ENCODE data around the gene AARS2. TPM values are rescaled to one million over a fixed set of nuclear protein-coding genes. Genes with fewer than 3 reads are reported as not detected.
A peak's percentile ranks its signal among the peaks of the same experiment; 100 is the strongest.

The AARS2 gene
- total and polyA plus RNA-seq, 2 of the 4 experiments (the other 2 are of a cell fraction), result 9.1 to 10.4 TPM

GRCh38 chr6:44304282-44305199 lies 8.6 kb downstream of the AARS2 start:
- POLR2A ChIA-PET (ENCODE audit: unreplicated experiment), result no interaction called here
- Histone ChIP-seq H2BK20ac (ENCODE audit: low read depth, low read length) (no peak overlapping the region), H3K4ac (ENCODE audit: low read depth, low read length) (no peak overlapping the region), H3K4me1 (ENCODE audit: control insufficient read depth, insufficient read depth, low read length) (peaks cover 2% of the 10 kb centered on the region), H2AFZ (replicated peaks; ENCODE audit: low read length, poor library complexity) (no peak overlapping the region), H4K91ac (ENCODE audit: insufficient read depth, low read depth, low read length) (no peak overlapping the region), H2BK120ac (ENCODE audit: low read depth, low read length) (no peak overlapping the region), H3K79me1 (ENCODE audit: low read depth in 1 of 2, low read length in 2 of 2) (0 out of 4 replicates have a peak, but pooled peaks cover 0 to 2% of the 10 kb centered on the region in 2 experiments), H3K9ac (ENCODE audit: low read depth, low read length) (no peak overlapping the region), H4K20me1 (ENCODE audit: insufficient read depth, low read length) (no peaks in the 10 kb centered on the region), H2AK5ac (ENCODE audit: low read depth, low read length) (no peak overlapping the region), H3K4me3 (ENCODE audit: insufficient read depth, low read depth, low read length) (no peak overlapping the region), H3K9me1 (ENCODE audit: insufficient read depth, low read length) (no peaks in the 10 kb centered on the region), H4K8ac (ENCODE audit: low read depth in 2 of 2, low read length in 2 of 2) (no peak overlapping the region), H3K27me3 (ENCODE audit: control insufficient read depth, insufficient read depth, low read length) (no peaks in the 10 kb centered on the region), H3K56ac (ENCODE audit: extremely low read depth, insufficient read depth, low read length) (no peak overlapping the region), H3K23ac (ENCODE audit: low read depth, low read length) (no peak overlapping the region), H3K27ac (ENCODE audit: insufficient read depth, low read length) (no peak overlapping the region), H2BK15ac (ENCODE audit: low read depth, low read length) (no peak overlapping the region), H3K9me3 (ENCODE audit: control insufficient read depth, insufficient read depth, low read length) (no peaks in the 10 kb centered on the region), H3K14ac (replicated peaks; ENCODE audit: low read depth, low read length) (no peak overlapping the region), H4K5ac (ENCODE audit: low read depth, low read length) (no peak overlapping the region), H2AK9ac (replicated peaks; ENCODE audit: low read depth, low read length, poor library complexity) (peak overlapping the region; percentile 3), H3K4me2 (ENCODE audit: low read depth, low read length) (no peak overlapping the region), H3K36me3 (ENCODE audit: control insufficient read depth, insufficient read depth, low read length) (peaks cover 73% of the 10 kb centered on the region), H2BK5ac (ENCODE audit: low read depth, low read length, poor library complexity, severe bottlenecking) (no peak overlapping the region), H3K18ac (ENCODE audit: low read depth, low read length) (no peak overlapping the region)
- dilution Hi-C loops (cut with HindIII; ENCODE audit: low sequenced_read_pairs, unreplicated experiment), result no loop called here
- peak; percentile 35 for DNase-seq
- no TSS peak for BruUV-seq (replicated peaks)
- TF ChIP-seq BHLHE40 (IDR thresholded peaks at IDR 0.05; ENCODE audit: low read depth, low read length) (no peak), USF2 (IDR thresholded peaks at IDR 0.05; ENCODE audit: low read depth, low read length) (no peak), RAD21 (IDR thresholded peaks at IDR 0.05; ENCODE audit: low read length) (peak; percentile 52), MAFK (IDR thresholded peaks at IDR 0.05; ENCODE audit: low read depth, low read length) (no peak), CEBPB (IDR thresholded peaks at IDR 0.05; ENCODE audit: low read depth, low read length) (no peak), FOS (IDR thresholded peaks at IDR 0.05; ENCODE audit: low read depth, low read length) (no peak), POLR2A (IDR thresholded peaks at IDR 0.05; ENCODE audit: low read depth, low read length) (no peak), ELK1 (IDR thresholded peaks at IDR 0.05; ENCODE audit: borderline replicate concordance, low read depth, low read length) (no peak), SMC3 (IDR thresholded peaks at IDR 0.05; ENCODE audit: low read depth, low read length) (peak; percentile 54), RCOR1 (IDR thresholded peaks at IDR 0.05; ENCODE audit: insufficient replicate concordance, low read length) (no peak), RFX5 (IDR thresholded peaks at IDR 0.05; ENCODE audit: low read depth, low read length) (no peak), MAZ (IDR thresholded peaks at IDR 0.05; ENCODE audit: borderline replicate concordance, low read depth, low read length) (no peak), CHD1 (IDR thresholded peaks at IDR 0.05; ENCODE audit: low read depth, low read length) (no peak), CTCF (conservative IDR thresholded peaks at IDR 0.05; ENCODE audit: low read depth, low read length) (peak; percentile 60)
- ATAC-seq (ENCODE audit: low read depth), result peak; percentile 75
- in situ Hi-C loops (cut with MboI; ENCODE audit: low sequenced_read_pairs), result no loop called here
- WGBS, 2 experiments (ENCODE audit: extremely low coverage in 2 of 2, insufficient read length in 1 of 2), result 77% methylated on average over 10 of the region's 25 CpGs; no CpG with 5 or more reads in 1 of the 2 experiments
- CTCF ChIA-PET, result interaction anchor here (0.7 to 1.0 kb wide), 4 partner anchors 8 to 38 kb away, joined by 3 to 4 read pairs (median 4); partner anchors contain the start of gene AARS2
- intact Hi-C loops (cut with micrococcal nuclease), result loop anchor here (1.0 kb wide), 1 partner anchor 36 kb away; no protein-coding TSS in a partner anchor

Data from IMR-90 (cell line).